HepG2 (cell line): ENCODE measurements around the gene R3HCC1L. TPM values are rescaled to one million over a fixed set of nuclear protein-coding genes. Genes with fewer than 3 reads are reported as not detected.

ENCODE experiments used
- CREBL2 ChIP-seq: sonication (generic); formaldehyde crosslinking; IDR thresholded peaks from 2 replicates; pipeline ENCODE4 v1.8.1; 2023; ENCODE audit warnings: missing genetic modification reagents, mild to moderate bottlenecking, borderline replicate concordance
- CTCF ChIP-seq: sonication (generic); formaldehyde crosslinking; IDR thresholded peaks from 2 replicates; pipeline ENCODE4 v1.5.0; 2020; ENCODE audit warnings: mild to moderate bottlenecking, missing genetic modification reagents, moderate library complexity
- FOXA1 ChIP-seq, 2 experiments: fragments of 450-650 bp in 1 of 2; sonication (generic) in 1 of 2; formaldehyde crosslinking in 1 of 2; IDR thresholded peaks; 2 replicates each; pipeline versions ENCODE4 v1.4.0 to v1.6.1; 2016 to 2020; ENCODE audit warnings: missing genetic modification reagents in 1 of 2
- FOXJ3 ChIP-seq: sonication (generic); formaldehyde crosslinking; IDR thresholded peaks from 2 replicates; pipeline ENCODE4 v1.4.0; 2020; ENCODE audit warnings: missing genetic modification reagents, mild to moderate bottlenecking, borderline replicate concordance
- FOXO1 ChIP-seq: sonication (generic); formaldehyde crosslinking; IDR thresholded peaks from 2 replicates; pipeline ENCODE4 v1.4.0; 2020; ENCODE audit warnings: missing genetic modification reagents
- HOXA7 ChIP-seq: sonication (generic); formaldehyde crosslinking; IDR thresholded peaks from 2 replicates; pipeline ENCODE4 v1.8.1; 2022; ENCODE audit warnings: mild to moderate bottlenecking, missing genetic modification reagents, moderate library complexity
- KDM4B ChIP-seq: sonication (generic); formaldehyde crosslinking; IDR thresholded peaks from 2 replicates; pipeline ENCODE4 v1.4.0; 2020; ENCODE audit warnings: missing genetic modification reagents
- KMT2A ChIP-seq: sonication (generic); formaldehyde crosslinking; IDR thresholded peaks from 2 replicates; pipeline ENCODE4 v1.4.0; 2020; ENCODE audit warnings: missing genetic modification reagents
- PCBP2 ChIP-seq: fragments of 200-400 bp; formaldehyde crosslinking; optimal IDR thresholded peaks from 2 replicates; pipeline ENCODE3; 2018; ENCODE audit warnings: low read length, low read depth; ENCODE audit not compliant: poor library complexity, severe bottlenecking
- SETDB1 ChIP-seq: sonication (generic); formaldehyde crosslinking; IDR thresholded peaks from 2 replicates; pipeline ENCODE4 v1.5.1; 2020; ENCODE audit warnings: missing genetic modification reagents, mild to moderate bottlenecking, borderline replicate concordance
- SMC3 ChIP-seq: IDR thresholded peaks from 2 replicates; pipeline ENCODE4 v1.6.1; 2011; ENCODE audit warnings: low read length, improper control_type of control experiment
- TGIF2 ChIP-seq: IDR thresholded peaks from 2 replicates; pipeline ENCODE4 v1.6.1; 2016; ENCODE audit warnings: control low read depth, missing compliant biosample characterization
- TP53 ChIP-seq: sonication (generic); formaldehyde crosslinking; conservative IDR thresholded peaks from 2 replicates; pipeline ENCODE4 v1.4.0; 2020; ENCODE audit warnings: missing genetic modification reagents
- TRIM24 ChIP-seq: sonication (generic); formaldehyde crosslinking; IDR thresholded peaks from 2 replicates; pipeline ENCODE4 v1.8.0; 2022; ENCODE audit warnings: mild to moderate bottlenecking, missing genetic modification reagents
- XRCC5 ChIP-seq: fragments of 200-400 bp; formaldehyde crosslinking; optimal IDR thresholded peaks from 2 replicates; pipeline ENCODE3; 2017; ENCODE audit warnings: mild to moderate bottlenecking, low read length
- ZBTB34 ChIP-seq: sonication (generic); formaldehyde crosslinking; IDR thresholded peaks from 2 replicates; pipeline ENCODE4 v1.8.0; 2022; ENCODE audit warnings: mild to moderate bottlenecking, missing genetic modification reagents
- ZNF17 ChIP-seq: sonication (generic); formaldehyde crosslinking; IDR thresholded peaks from 2 replicates; pipeline ENCODE4 v1.5.0; 2020; ENCODE audit warnings: mild to moderate bottlenecking, missing genetic modification reagents
- ZNF296 ChIP-seq: sonication (generic); formaldehyde crosslinking; conservative IDR thresholded peaks from 2 replicates; pipeline ENCODE4 v1.5.0; 2020; ENCODE audit warnings: mild to moderate bottlenecking, missing genetic modification reagents
- ZNF335 ChIP-seq: sonication (generic); formaldehyde crosslinking; IDR thresholded peaks from 2 replicates; pipeline ENCODE4 v1.4.0; 2020; ENCODE audit warnings: missing genetic modification reagents
- ZNF687 ChIP-seq: sonication (generic); formaldehyde crosslinking; IDR thresholded peaks from 2 replicates; pipeline ENCODE4 v1.5.1; 2020; ENCODE audit warnings: mild to moderate bottlenecking, missing genetic modification reagents, moderate library complexity
- ZSCAN21 ChIP-seq: sonication (generic); formaldehyde crosslinking; IDR thresholded peaks from 2 replicates; pipeline ENCODE4 v1.8.0; 2022; ENCODE audit warnings: mild to moderate bottlenecking, missing genetic modification reagents, moderate library complexity, borderline replicate concordance
- polyA plus RNA-seq, 8 experiments: library from polyadenylated mRNA; depleted of rRNA in 3 of 8; stranded (reverse) in 7 of 8; unstranded in 1 of 8; fragments of >200 nt; fragmentation: Illumina TruSeq in 4 of 8; extraction: Trizol in 4 of 8; gene quantifications; 2 replicates each; pipeline versions ENCODE4 v1.2.1 to v1.2.3, GENCODE V29; 2011 to 2016; ENCODE audit warnings: low read depth in 4 of 8, missing spikeins in 1 of 8, mixed read lengths in 1 of 8; ENCODE audit not compliant: insufficient read depth in 1 of 8
- total RNA-seq, 5 experiments: library from RNA; depleted of rRNA; stranded (reverse); fragments of >200 nt; fragmentation: Illumina TruSeq; extraction: Trizol; gene quantifications; 2 replicates each; pipeline ENCODE4 v1.2.3, GENCODE V29; 2016; ENCODE audit warnings: low read depth in 1 of 5
- TF ChIP-seq, protein P1 (sequence below): IDR thresholded peaks from 2 replicates; pipeline ENCODE4 v1.6.1; 2012; ENCODE audit warnings: inconsistent platforms
- TF ChIP-seq, protein P2 (sequence below): sonication (generic); formaldehyde crosslinking; IDR thresholded peaks from 2 replicates; pipeline ENCODE4 v1.5.0; 2020; ENCODE audit warnings: mild to moderate bottlenecking, missing genetic modification reagents

Gene R3HCC1L
- total and polyA plus RNA-seq, 2 of the 13 experiments (the other 11 are each of a cell fraction or from before 2014, with no cell fraction given), result 6.5 to 12.2 TPM

GRCh38 chr10:98262571-98262970 is 128.1 kb downstream of the R3HCC1L start (continued):
- TF ChIP-seq CTCF (CRISPR knock-in tag) (peak; percentile 87), ZNF296 (CRISPR knock-in tag) (no peak), FOXA1 (IDR thresholded peaks at IDR 0.05) (no peak), FOXA1 (CRISPR knock-in tag; IDR thresholded peaks at IDR 0.05) (0 out of 2 replicates have a peak, but pooled peaks have one; percentile 14), ZNF17 (CRISPR knock-in tag) (no peak), HOXA7 (CRISPR knock-in tag) (no peak), PCBP2 (no peak), FOXJ3 (CRISPR knock-in tag) (no peak), KDM4B (CRISPR knock-in tag) (no peak), TP53 (CRISPR knock-in tag) (no peak), SETDB1 (CRISPR knock-in tag) (no peak), TGIF2 (CRISPR knock-in tag) (0 out of 2 replicates have a peak, but pooled peaks have one; percentile 14), XRCC5 (peak; percentile 26), KMT2A (CRISPR knock-in tag) (no peak), TRIM24 (CRISPR knock-in tag) (no peak), FOXO1 (CRISPR knock-in tag) (peak; percentile 17; the same call in 1 of the 2 replicates), CREBL2 (CRISPR knock-in tag) (no peak), ZNF335 (no peak), SMC3 (peak; percentile 49), ZSCAN21 (CRISPR knock-in tag) (no peak), ZBTB34 (CRISPR knock-in tag) (no peak), ZNF687 (CRISPR knock-in tag) (peak; percentile 60)
- TF ChIP-seq, protein P1, sequence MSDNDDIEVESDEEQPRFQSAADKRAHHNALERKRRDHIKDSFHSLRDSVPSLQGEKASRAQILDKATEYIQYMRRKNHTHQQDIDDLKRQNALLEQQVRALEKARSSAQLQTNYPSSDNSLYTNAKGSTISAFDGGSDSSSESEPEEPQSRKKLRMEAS, result peak; percentile 43; the same call in 1 of the 2 replicates
- TF ChIP-seq, protein P2, sequence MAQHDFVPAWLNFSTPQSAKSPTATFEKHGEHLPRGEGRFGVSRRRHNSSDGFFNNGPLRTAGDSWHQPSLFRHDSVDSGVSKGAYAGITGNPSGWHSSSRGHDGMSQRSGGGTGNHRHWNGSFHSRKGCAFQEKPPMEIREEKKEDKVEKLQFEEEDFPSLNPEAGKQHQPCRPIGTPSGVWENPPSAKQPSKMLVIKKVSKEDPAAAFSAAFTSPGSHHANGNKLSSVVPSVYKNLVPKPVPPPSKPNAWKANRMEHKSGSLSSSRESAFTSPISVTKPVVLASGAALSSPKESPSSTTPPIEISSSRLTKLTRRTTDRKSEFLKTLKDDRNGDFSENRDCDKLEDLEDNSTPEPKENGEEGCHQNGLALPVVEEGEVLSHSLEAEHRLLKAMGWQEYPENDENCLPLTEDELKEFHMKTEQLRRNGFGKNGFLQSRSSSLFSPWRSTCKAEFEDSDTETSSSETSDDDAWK (CRISPR knock-in tag), result no peak
